GM10248 (cell line): ENCODE data around the gene JAG1.
A peak's percentile ranks its signal among the peaks of the same experiment; 100 is the strongest.

Source experiments
- CTCF ChIA-PET: fragments of 300-600 bp; sonication (Branson Sonifier 250); formaldehyde crosslinking; extraction: SDS; loops from one replicate; lab custom pipeline; 2021; ENCODE audit warnings: antibody characterized with exemption; lab: Yijun Ruan, JAX
- POLR2A ChIA-PET: fragments of 350-650 bp; sonication (Branson Sonifier 250); formaldehyde crosslinking; extraction: SDS; loops from one replicate; lab custom pipeline; 2020; ENCODE audit warnings: antibody characterized with exemption; lab: Yijun Ruan, JAX
- DNase-seq: peaks from one replicate; pipeline ENCODE4 v3.0.0; 2012; ENCODE audit errors: extremely low spot score
- CTCF ChIP-seq: IDR thresholded peaks from 2 replicates; pipeline ENCODE4 v1.5.1; 2012; ENCODE audit warnings: mild to moderate bottlenecking, low read depth; ENCODE audit errors: extremely low read depth, missing control alignments, control extremely low read depth

The JAG1 gene

DNA sequence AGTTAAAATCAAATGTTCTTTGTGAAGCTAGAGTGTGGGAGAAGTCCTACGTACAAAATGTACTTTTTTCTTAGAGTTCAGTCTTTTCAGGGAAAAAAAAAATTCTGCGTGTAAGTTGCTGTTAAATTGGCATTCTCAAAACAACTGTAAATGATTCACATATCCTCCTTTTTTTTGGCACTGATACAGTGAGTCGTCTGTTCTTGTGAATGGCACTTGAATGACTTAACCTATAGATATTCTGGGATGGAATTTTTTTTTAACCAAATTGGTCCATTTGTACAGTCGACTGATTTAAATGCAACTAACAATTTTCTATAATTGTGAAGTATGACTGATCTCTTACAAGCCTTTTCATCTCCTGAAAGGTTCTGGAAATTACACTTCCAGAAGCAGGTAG lies 5.5 kb upstream of the JAG1 start:
- ChIA-PET POLR2A (no interaction called here), CTCF (interaction anchor here (1.4 kb wide), 1 partner anchor 8 kb away, joined by 3 read pairs; no protein-coding TSS in a partner anchor)

GRCh38 chr20:10676518-10676917 lies 2.7 kb upstream of the JAG1 start:
- ChIA-PET POLR2A (no interaction called here), CTCF (interaction anchor here (1.1 to 3.6 kb wide), 4 partner anchors 12 to 561 kb away, joined by 3 to 20 read pairs (median 10); no protein-coding TSS in a partner anchor)
- DNase-seq, result no peak
- no peak for TF ChIP-seq CTCF

More for the DNA sequence above, 5.5 kb upstream of the JAG1 start:
- no peak for TF ChIP-seq CTCF
- DNase-seq, result no peak

DNA sequence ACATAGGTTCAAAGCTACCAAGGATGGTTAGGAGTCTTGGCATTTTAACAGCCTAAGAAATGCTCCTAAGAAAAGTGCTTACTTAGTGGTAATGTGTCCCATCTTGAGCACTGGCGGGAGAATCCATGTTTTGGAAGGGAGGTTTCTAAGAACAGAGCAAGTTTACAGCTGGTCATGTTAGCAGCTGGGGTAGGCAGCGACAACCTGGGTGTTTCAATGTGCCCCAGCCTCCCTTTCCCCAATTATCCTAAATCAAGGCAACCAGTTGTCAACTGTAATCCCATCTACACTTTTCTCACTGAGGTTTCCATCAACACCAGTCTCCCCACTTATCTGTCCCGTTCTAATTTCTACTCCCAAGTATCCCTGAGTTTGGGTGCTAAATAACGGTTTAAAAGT lies 1.6 kb upstream of the JAG1 start:
- CTCF ChIA-PET, result interaction anchor here (1.0 to 9.0 kb wide), 8 partner anchors 13 to 591 kb away, joined by 3 to 73 read pairs (median 6); no protein-coding TSS in a partner anchor
- no peak for DNase-seq
- POLR2A ChIA-PET, result no interaction called here
- TF ChIP-seq CTCF, result no peak

DNA sequence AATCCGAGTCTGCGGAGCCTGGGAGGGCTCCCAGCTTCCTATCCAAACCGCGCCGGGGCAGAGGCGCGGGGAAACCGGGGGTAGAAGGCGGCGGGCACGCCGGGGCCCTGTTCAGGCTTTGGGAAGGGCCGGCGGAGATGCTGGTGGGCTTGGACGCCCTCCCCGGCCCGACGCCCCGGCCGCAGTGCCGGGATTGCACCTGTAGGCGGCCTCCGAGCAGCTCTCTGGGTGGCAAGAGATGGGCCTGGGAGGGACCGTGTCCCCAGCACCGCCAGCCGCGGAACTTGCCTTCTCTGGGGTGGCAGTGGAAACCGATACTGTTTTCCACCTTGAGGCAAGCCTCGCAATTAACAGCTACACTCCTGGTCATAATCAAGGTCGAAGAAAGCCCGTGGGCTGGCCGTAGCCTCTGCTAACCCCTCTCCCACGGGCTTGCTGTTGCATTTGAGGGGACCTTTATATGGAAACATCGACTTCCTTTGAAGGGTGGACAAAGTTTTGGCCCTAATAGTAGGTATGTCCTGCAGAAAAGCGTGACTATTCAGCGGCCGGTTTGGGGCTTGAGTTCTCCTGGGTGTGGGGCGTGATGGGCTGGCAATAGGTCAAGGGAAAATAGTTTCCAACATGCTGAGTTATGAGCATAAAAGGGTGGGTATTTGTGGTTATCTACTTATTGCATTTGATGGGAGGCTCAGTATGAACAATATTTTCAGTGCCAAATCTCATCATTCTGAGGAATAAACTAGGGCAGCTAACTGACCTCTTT lies 1.1 kb upstream of the JAG1 start:
- peak; percentile 84 for DNase-seq
- TF ChIP-seq CTCF, result peak; percentile 76
- ChIA-PET POLR2A (no interaction called here), CTCF (interaction anchor here (0.7 to 9.0 kb wide), 18 partner anchors 9 to 697 kb away, joined by 3 to 73 read pairs (median 4); no protein-coding TSS in a partner anchor)

DNA sequence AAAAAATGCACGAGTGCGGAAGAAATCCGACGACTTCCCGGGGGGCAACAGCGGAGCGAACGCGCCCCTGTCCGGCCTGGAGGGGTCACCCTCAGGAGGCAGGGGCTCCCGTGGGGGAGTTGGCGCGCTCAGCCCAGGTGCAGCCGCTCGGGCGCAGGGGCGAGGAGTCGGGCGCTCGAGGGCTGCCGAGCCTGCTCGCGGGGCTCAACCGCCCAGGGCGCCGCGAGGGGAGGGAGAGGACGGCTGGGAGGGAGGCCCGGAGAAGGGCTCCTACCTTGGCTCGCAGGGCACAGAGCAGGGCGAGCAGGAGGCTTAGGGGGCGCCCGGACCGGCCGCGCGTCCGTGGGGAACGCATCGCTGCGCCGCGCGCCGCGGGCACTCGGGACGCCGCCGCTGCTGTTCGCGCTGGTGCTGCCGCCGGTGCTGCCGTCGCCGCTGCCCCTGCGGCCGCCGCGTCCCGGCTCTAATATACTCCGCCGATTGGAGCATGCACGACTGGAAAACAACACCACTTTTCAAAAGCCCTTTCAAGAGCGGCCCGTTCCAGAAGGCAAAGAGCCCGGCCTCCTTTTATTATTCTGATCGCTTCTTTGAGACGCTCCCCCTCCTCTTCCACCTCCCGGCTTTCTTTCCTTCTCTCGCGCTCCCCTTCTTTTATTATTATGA lies 490 bp downstream of the JAG1 start:
- no peak for TF ChIP-seq CTCF
- DNase-seq, result peak; percentile 41
- ChIA-PET POLR2A (no interaction called here), CTCF (interaction anchor here (1.1 to 9.0 kb wide), 9 partner anchors 14 to 696 kb away, joined by 3 to 73 read pairs (median 6); no protein-coding TSS in a partner anchor)

DNA sequence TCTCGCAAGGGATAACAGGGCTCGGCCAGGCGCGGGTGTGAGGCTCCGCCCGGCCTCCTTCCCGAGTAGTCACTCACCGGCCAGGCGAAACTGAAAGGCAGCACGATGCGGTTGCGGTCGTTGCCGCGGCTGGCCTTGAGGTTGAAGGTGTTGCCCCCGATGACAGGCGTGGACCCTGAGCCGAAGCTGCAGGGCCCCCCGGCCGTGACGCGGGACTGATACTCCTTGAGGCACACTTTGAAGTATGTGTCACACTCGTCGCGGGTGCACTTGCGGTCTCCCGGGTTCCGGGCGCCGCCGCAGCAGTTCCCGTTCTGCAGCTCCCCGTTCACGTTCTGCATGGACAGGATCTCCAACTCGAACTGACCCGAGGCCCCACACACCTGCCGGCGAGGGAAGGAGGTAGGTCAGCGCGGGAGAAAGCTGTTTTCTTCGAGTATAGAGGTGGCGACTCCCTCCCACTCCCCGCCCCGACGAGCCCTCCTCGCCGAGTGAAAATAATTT lies 1.1 kb downstream of the JAG1 start:
- peak; percentile 43 for DNase-seq
- no peak for TF ChIP-seq CTCF
- ChIA-PET POLR2A (no interaction called here), CTCF (interaction anchor here (1.3 to 9.0 kb wide), 7 partner anchors 13 to 719 kb away, joined by 3 to 73 read pairs (median 5); no protein-coding TSS in a partner anchor)
